Kidney glomerular epithelial cell (primary cell): ENCODE data around the gene KDM2A.
"Not testable (repeated sequence)": the region's sequence is repeated elsewhere in the genome, so short reads cannot be mapped to it uniquely, and the experiment has no call there.

Source experiments
- DNase-seq: peaks from one replicate; lab custom pipeline; 2025; lab: John Stamatoyannopoulos, UW

The KDM2A gene

DNA sequence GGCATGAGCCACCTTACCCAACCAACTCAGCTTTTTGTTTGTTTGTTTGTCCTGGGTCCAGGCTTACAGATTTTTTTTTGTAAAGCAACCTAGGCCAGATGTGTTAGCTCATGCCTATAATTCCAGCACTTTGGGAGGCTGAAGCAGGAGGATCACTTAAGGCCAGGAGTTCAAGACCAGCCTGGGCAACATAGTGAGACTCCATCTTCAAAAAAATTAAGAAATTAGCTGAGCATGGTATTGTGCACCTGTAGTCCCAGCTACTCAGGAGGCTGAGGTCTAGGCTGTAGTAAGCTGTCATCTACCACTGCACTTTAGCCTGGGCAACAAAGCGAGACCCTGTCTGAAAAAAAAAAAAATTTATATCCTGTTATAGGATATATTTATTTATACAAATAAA lies 118.5 kb downstream of the KDM2A start:
- DNase-seq: no peak

DNA sequence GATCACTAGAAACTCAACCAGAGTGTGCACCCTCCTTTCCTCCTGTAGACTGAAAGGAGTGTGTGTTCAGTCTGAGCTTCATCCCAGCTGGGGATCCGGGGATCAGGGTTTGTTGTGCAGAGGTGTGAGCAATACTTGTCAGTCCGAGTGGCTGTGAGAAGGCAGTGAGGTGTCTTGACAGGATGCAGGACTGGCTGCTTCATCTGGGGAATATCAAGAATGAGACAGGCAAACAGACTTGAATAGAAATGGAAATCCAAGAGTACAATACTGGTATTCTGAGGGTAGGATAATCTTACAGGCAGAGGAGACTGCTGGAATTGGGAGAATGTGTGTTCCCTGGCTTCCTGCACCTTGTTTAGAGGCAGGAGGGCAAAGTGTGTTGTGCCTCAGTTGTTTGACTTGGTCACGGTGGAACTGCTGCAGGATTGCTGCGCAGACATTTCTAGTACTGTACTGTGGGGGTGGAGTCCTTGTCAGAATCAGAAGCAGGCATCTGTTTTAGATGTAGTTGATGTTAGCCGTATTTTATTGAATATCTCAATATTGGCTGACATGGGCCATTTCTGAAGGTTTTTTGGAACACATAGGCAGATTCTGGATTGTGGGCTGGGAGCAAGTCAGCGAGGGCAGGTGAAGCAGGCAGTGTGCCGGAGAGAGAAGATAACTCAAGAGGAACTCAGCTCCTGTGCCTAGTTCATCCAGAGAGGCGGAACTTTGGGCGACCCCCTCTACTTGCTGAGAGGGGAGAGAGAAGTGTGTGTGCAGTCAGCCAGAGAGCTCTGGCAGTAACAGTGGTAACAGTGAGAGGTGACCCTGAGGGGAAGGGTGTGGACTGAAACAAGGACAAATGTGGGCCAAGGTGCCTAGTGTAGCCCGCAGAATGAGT lies 120.1 kb downstream of the KDM2A start:
- DNase-seq: peak; percentile 64

DNA sequence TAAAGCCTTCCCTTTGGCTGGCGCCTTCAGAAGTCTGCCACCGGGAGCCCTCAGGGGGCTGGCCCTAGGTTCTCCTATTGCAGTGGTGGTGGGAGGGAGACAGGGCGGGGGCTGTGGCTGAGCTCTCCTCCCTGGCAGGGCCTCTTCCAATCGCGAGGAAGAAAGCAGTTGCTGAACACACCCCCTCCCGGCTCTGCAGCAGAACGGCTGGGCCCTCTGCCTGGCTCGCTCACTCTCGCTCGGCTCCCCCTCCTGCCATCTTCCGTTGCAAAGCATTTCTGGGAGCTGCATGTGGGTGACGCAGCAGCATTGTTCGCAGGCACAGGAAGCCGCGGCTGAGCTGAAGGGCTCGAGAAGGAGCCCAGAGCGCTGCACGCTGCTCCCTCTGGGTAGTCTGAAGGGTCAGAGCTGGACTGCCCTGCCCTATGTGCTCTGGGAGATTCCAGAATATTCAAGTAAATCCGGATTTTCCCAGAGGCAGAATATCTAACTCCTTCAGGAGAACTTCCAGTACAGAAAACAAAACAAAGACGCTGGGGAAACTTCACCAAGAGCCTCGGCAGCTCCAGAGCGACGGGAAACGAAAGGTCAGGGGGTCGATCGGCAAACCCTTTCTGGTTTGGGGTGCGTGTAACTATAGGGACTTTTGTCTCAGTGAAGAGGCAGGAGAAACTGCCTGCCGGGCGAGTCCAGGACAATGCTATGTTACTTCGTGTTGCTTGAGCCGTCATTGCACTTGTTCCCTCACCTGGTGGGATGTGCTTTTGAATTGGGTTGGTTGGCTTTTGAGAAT lies 120.9 kb downstream of the KDM2A start:
- DNase-seq: peak; percentile 97

DNA sequence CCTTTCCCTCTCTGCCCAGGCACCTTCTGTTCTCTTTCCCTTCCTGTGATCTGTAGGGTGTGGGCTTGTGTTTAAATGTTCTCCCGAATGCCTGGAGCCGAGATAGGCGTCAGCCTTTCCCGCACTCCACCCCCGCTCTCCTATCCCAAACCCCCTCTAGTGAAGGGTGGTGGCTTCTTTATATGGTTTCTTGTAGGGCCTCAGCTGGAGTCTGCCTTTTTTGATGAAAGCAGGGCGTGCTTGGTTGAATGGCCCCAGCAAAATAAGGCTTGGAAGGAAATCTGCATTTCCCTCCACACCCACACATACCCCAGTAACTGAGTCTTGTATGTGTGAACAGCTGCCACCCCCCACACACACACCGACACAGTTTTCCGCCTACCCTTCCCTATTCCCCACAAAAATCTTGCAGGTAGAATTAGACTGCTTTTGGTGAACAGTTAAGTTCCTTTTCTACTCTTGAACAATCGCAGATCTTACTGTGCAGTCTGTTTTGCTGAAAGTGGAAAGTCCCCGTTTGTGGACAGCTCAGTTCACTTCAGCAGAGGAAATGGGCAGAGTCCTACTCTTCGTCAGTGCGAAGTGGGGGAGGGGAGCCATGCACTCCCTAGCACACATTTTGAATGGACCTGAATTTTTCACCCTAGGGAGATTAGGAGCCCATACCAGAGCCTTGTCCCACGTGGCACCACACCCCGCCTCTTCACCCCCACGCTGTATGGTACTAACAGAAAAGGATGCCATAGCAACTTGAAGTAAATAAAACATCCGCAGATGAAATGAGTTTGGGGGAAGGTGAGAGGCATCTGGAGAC lies 121.7 kb downstream of the KDM2A start:
- peak; percentile 56 for DNase-seq

DNA sequence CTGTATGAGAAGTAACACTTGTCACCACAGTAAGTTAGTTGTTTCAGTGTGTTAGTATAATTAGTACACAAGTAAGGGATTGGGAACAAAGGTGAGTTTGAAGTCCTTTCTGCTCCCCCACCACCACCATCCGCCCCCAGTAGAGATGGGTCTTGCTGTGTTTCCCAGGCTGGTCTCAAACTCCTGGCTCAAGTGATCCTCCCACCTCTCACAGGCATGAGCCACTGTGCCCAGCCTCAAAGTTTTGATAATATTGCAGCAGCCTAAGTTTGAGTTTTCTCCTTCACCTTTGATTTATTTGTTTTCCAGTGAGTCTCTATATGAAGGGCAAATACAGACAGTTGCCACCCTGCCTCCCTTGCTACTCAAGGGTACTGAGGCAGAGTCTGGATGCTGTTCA lies 123.5 kb downstream of the KDM2A start:
- no peak for DNase-seq

DNA sequence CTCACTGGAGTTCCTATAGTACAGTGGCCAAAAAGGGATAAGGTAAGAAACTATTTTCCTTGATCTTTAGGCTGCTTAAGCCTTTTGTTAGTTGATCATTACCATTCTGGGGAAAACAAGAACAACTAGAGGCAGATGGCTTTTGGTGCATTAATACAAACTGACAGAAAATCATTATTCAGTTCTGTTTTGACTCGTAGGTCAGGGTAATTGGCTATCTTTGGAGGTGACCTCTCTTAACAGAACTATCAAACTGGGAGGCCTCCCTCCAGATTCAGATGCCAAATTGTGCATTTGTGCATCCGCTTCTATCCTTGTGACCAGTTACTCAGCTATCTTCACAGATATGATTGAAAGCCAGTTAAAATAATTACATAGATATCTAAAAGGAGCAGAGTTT lies 124.0 kb downstream of the KDM2A start:
- DNase-seq: no peak

DNA sequence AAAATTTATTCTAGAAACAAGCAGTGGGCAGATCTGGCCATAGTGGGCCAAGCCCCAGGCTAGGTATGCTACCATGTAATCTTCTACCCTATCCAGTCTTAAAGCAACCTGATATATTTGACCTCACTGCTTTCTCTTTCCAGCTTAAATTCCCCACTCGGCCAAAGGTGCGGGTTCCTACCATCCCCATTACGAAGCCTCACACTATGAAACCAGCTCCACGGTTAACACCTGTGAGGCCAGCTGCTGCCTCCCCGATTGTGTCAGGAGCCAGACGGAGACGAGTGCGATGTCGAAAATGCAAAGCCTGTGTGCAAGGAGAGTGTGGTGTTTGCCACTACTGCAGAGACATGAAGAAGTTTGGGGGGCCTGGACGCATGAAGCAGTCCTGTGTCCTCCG lies 126.0 kb downstream of the KDM2A start:
- no peak for DNase-seq

DNA sequence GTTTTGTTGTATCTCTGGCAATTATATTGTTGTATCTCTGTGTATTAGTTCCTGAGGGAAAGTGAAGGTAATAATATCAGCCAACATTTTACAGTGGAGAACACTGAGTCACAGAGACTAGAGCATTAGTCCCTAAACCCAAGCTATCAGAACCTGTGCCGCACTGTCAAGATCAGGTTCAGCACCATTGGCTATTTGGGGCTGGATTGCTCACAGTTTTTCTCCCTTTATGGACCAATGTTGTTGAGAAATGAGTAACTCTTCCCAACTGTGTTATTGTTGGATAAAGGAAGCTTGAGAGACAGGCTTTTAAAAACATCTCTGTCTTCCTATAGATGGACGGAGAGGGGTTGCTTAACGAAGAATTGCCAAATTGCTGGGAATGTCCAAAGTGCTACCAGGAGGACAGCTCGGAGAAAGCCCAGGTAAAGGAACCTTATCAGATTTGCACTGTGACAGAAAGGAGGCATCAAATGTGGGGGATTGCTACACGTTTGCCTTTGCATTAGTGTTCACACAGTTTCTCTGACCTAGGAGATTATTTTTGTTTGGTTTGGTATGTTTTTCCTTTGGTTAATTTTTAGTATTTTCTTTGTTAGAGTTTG lies 129.0 kb downstream of the KDM2A start:
- no peak for DNase-seq

DNA sequence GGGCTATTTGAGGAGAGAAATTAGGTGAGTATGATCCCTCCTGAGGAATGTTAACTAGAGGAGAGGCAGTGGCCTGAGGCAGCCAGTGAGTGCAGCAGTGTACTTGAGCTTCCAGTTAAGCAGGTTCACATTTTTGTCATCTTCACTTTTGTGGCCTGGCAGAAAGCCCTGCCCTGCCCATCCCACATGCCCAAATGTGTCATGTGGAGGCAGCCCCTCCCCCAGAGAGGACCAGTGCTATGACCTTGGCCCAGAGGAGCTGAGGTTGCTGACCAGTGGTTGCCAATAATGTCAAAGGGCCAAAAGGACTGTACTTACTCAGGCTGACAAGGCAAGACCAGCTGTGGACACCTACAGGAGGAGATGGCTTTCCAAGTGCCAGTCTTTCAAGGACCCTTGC lies 129.6 kb downstream of the KDM2A start:
- no peak for DNase-seq

DNA sequence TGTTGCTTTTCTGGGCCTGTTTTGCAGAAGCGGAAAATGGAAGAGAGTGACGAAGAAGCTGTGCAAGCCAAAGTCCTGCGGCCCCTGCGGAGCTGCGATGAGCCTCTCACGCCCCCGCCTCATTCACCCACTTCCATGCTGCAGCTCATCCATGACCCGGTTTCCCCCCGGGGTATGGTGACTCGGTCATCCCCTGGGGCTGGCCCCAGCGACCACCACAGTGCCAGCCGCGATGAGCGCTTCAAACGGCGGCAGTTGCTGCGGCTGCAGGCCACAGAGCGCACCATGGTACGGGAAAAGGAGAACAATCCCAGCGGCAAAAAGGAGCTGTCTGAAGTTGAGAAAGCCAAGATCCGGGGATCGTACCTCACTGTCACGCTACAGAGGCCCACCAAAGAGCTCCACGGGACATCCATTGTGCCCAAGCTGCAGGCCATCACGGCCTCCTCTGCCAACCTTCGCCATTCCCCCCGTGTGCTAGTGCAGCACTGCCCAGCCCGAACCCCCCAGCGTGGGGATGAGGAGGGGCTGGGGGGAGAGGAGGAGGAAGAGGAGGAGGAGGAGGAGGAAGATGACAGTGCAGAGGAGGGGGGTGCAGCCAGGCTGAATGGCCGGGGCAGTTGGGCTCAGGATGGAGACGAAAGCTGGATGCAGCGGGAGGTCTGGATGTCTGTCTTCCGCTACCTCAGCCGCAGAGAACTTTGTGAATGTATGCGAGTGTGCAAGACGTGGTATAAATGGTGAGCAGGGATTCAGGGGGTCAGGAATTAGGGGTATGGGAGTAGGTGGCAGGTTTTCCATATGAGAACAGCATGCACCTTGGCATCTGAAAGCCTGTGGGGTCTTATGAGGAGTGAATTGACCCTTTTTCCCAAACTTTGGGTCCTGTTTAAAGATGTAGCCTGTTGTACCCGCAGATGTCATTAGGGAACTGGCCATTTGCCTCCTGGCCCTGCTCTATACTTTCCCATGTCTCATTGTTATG lies 131.3 kb downstream of the KDM2A start:
- DNase-seq: no peak

DNA sequence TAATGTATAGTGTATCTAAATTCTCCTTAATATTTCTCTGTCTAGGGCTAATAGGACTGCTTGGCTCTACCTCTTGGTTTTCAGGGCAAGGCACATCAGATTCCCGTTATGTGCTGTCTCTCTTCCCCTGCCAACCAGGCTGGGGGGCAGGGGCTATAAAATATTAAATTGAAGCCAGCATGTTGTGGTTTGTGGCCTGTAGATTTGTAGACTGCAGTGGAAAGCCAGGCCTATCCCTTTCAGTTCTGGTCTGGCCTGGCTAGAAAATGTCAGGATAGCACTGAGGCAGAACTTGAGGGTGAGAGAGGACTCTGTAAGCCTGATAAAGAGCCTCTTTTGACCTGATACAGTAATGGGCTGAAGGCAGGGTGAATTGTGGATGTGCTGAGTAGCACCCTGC lies 132.8 kb downstream of the KDM2A start:
- DNase-seq: no peak

DNA sequence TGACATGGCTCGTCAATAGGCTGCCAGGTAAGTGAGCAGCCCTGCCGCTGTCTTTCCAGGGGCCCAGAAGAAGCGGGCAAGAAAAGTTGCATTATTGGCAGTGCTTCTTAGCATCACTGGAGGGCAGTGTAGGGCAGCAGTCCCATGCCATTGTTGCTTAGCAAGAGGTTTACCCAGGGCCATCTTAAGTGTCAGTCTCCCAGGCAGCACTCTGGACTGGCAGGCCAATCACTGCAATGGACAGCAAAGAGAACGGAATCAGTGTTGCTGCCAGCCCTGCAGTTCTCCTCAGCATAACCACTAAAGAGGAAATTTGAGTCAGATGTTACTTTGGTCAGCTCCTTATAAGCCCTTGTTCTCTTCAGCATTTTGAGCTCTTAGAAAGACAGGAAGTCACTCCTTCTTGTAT lies 133.8 kb downstream of the KDM2A start:
- DNase-seq: no peak

DNA sequence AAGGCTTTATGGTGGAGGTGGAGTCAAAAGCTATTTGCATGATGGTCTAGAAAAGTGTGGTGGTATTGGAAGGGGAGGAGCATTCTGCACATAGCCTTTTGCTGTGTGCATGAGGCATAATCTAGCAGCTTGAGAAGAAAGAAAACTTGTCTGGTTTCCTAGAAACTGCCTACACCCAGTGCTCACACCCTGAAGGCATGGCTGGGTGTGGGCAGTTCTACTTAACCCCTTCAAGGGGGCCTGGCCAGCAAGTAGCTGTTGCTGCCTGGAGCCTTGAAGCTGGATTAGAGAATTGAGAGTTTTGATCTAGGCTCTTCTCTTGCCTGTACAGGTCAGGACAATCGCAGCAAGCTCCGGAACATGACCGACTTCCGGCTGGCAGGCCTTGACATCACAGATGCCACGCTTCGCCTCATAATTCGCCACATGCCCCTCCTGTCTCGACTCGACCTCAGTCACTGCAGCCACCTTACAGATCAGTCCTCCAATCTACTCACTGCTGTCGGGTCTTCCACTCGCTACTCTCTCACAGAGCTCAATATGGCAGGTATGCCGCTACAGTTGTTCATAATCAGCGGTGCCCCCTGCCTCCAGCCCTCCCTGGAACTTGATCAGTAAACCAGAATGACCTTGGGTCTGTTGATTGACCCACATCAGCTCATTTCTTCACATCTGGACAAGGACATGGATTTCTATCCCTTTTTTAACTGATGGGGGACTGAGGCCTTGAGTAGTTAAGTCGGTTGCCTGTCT lies 135.0 kb downstream of the KDM2A start:
- no peak for DNase-seq

DNA sequence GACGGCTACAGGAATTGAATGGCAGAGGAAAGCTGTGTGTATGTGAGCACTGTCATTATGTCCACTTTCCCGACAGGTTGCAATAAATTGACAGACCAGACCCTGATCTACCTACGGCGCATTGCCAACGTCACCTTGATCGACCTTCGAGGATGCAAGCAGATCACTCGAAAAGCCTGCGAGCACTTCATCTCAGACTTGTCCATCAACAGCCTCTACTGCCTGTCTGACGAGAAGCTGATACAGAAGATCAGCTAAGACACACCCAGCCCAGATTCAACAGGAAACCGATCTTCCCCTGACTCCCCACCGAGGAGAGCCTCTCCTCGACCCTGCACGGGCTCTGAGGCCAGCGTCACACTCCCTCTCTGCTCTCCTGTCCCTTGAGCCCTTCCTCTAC lies 135.7 kb downstream of the KDM2A start:
- DNase-seq: no peak

DNA sequence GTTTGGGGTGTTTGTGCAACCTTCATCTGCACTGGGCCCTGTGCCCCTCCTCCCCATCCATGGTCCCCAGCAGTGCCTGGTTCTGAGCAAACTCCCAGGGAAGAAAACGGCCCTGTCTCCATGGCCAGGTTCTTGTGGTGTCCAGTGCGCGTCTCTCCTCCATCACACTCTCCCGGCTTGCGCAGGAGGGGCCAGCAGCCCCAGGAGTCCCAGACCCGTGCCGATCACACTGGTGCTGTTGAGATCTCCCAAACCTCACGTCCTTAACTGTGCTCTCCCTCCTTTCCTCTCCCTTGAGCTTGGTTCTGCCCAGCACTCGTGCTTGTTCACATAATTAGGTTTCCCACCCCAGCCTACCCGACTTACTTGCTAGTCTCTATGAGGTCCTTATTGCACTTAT lies 136.3 kb downstream of the KDM2A start:
- DNase-seq: no peak

DNA sequence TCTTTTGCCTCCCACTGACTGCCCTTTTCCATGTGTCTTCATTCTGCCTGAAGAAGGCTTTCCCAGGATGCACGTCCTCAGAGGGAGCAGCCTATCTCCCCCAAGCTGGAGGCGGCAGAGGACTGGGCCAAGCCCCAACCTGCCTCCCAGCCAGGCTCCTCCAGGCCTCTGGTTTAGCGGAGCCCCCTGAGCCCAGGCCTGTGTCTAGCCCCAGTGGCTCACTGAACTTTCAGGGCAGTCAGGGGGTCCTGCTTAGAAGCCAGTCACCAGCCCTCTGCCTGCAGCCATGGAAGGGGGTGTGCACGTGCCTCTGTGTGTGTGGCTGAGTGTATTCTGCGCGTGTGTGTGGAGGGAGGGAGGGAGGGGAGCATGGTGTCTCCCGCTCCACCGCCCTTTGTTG lies 136.8 kb downstream of the KDM2A start:
- no peak for DNase-seq

DNA sequence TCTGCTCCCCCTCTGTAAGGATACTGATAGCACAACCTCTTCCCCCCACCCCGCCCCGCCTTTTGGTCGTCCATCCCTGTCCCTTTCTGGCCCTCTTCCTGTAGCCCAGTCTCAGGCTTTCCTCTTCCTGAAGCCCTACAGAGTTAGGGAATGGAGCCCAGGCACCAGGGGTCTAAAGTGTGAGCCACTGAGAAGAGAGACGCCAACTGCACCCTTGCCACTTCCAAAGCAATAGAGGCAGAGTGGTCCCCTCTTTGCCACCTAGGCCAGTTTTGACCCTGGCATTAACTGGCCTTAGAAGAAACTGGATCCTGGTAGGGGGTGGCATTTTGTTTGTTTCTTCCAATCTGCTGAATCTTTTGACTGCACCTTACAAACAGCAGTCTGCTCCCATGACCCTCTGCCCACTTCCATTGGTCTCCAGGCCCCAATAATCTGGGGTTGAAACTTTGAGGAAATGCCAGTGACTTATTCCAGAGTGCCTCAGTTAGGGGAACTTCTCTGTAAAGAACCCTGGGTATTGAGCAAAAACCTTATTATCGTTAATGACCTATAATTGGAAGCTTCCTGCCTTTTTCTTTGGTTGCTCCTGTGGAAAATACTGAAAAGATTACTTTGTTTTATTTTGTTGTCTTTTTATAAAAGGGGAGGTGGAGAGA lies 137.5 kb downstream of the KDM2A start:
- no peak for DNase-seq

DNA sequence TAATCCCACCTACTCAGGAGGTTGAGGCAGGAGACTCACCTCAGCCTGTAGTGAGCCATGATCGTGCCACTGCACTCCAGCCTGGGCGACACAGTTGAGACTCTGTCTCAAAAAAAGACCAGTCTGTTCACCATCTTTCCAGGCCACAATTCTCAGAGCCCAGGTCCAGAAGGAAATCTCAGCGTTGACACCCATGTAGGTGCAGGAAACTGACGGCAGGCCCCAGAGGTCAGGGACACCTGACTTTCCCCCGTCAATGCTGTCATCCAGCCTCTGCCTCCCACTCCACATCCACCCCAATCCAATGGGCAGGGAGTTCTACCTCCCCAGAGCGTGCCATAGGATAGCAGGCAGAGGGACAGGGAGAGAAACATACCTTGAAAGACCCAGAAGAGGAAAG lies 141.3 kb downstream of the KDM2A start:
- no peak for DNase-seq

DNA sequence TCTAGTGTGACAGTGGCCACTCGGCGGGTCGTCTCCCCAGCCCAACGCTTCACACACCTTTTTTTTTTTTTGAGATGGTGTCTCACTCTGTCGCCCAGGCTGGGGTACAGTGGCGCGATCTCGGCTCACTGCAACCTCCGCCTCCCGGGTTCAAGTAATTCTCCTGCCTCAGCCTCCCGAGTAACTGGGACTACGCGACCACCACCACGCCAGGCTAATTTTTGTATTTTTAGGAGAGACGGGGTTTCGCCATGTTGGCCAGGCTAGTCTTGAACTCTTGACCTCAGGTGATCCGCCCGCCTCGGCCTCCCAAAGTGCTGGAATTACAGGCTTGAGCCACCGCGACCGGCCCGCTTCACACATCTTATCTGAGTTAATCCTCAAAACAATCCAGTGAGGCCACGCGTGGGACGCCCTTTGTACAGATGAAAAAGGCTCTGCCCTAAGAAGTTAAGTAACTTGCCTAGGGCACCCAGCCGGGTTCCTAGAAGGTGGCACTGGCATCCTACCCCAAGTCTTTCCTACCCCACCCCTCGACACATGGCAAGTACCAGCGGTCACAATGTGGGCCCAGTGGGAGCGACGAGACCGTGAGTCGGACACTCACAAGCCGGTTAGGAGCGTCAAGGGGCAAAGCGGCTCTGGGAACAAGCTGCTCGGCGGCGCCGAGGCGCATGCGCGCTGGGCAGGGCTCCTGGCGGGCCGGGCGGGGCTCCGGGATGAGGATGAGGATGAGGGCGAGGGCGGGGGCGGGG lies 142.0 kb downstream of the KDM2A start:
- DNase-seq: not testable (repeated sequence)
